HPDE6-E6E7 (cell line): ENCODE results near the gene PPP1R14B.

Experiments used
- DNase-seq: peaks from one replicate; pipeline ENCODE4 v3.0.0; 2011; ENCODE audit warnings: missing footprints; ENCODE audit errors: extremely low spot score

The PPP1R14B gene

DNA sequence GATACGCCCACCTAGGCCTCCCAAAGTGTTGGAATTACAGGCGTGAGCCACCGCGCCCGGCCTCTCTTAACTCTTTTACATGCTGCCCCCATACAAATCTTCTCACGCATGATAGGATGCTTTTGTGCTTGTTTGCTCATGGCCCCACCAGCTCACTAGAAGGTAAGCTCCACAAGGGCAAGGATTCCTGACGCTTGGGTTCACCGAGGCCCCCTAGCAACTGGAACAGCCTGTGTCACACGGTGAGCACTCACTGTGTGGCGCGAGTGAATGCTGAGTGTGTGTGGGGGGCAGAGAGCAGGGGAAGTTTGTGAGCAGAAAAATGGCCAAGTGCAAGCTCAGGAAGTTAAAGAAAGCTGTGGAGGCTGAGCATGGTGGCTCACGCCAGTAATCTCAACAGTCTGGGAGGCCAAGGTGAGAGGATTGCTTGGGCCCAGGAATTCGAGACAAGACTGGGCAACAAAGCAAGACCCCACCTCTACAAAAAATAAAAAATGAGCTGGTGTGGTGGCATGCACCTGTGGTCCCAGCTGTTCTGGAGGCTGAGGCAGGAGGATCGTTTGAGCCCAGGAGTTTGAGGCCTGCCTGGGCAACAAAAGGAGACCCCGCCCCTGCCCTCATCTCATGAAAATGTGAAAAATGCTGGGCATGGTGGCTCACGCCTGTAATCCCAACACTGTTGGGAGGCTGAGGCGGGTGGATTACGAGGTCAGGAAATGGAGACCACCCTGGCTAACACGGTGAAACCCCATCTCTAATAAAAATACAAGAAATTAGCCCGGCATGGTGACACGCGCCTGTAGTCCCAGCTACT is 35.4 kb upstream of the PPP1R14B start:
- DNase-seq: no peak

DNA sequence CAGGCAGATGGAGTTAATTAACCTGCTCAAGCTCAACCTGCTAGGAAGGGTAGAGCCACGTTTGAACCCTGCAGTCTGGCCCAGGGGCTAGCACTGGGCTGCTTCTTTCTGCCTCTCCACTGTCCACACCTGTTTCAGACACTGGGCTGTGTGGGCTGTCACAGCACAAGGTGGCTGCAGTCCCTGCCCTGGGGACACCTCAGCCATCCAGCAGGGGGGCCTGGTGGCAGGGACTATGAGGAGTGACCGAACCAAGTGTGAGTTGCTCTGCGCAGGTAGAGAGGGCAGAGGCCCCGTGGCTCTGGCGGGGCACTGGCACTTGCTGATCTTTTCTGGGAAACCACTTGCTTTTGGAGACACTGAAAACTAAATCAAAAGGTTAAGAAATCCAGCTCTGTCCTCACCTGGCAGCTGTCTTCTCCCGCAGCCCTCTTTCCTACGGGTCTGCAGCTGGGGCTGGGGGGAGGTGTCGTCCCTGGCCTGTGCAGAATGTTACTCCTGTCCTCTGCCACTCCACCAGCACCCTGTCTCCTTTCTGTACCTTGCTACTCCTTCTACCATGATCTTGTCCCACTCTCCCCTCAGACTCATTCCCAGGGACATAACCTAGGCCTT is 31.9 kb upstream of the PPP1R14B start:
- no peak for DNase-seq

DNA sequence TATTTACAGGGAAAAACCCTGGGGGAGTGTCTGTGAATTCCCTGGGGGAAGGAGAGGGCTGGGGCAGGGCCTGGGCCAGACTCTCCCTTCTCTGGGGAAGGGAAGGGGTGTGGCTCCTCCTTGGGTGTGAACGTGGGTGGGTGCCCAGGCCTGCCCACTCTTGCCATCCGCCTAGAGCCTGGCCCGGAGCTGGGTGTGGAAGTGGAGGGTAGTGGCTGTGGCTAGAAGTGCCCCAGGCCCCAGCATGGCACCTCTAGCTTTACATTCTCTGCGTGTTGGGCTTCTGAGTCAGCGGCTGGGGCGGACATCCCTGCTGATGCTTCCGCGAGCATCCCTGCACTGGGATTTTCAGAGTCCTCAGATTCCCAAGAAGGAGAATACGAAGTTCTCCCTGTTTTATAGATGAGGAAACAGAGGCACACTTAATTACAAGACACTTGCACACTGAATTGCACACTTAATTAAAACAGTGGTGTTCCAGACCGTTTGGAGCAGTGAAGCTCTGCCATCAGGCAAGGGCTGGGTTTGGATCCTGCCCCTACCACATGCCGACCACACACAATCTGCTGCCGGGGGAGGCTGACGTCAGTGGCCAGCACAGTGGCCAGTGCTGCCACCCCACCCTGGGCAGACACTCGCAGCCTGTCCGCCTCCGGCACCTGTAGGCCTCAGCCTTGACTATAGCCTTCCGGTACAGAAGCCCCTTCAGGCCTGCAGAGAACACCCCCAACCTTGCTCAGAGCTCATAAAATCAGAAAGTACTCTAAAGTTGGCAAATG is 30.1 kb upstream of the PPP1R14B start:
- DNase-seq: peak; percentile 83

DNA sequence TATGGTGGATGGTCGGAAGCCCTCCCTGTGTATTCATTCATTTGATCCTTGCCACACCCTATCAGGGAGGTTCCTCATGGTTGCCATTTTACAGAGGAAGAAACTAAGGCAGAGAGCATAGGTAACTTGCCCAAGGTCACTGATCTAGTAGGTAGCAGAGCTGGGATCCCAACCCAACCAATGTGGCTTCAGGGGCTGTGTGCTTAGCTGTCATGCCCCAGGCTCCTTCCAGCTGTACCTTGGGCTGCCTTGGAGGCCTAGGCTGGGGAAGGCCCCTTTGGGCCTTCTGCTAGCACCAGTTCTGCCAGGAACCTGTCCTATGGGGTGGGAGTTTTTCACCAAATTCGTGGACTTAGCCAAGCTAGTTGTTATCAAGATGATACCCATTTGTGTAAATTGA is 29.1 kb upstream of the PPP1R14B start:
- DNase-seq: no peak

DNA sequence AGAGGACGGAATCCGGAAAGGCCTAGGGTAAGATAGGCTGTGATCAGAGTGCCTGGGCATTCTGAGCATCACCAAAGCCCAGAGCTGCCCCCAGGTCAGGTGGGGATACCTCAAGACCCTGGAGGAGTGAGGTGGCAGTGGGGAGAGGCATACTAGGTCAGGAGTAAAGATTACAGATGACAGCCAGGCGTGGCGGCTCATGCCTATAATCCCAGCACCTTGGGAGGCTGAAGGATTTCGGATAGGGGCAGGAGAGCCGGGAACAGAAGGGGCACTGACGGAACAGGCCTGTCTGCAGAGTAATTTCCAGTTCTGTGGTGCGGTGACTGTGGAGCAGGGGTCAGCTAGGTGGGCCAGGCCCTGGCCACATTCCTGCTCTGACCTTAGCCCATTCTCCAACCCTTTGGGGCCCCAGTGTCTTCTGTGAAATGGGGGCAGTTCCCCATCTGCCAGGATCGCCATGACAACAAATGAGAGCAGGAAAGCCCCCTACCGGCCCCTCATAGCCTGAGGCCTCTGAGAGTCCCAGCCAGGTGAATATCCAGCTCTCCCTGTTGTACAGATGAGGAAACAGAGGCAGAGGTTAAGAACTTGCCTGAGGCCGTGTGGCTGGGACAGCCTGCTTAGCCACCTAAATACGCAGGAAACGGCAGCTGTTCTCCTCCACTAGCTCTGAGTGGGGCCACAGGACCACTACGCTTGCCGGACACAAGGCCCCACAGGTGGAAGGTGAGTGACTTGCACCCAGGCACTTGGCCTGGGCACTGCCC is 28.5 kb upstream of the PPP1R14B start:
- no peak for DNase-seq

DNA sequence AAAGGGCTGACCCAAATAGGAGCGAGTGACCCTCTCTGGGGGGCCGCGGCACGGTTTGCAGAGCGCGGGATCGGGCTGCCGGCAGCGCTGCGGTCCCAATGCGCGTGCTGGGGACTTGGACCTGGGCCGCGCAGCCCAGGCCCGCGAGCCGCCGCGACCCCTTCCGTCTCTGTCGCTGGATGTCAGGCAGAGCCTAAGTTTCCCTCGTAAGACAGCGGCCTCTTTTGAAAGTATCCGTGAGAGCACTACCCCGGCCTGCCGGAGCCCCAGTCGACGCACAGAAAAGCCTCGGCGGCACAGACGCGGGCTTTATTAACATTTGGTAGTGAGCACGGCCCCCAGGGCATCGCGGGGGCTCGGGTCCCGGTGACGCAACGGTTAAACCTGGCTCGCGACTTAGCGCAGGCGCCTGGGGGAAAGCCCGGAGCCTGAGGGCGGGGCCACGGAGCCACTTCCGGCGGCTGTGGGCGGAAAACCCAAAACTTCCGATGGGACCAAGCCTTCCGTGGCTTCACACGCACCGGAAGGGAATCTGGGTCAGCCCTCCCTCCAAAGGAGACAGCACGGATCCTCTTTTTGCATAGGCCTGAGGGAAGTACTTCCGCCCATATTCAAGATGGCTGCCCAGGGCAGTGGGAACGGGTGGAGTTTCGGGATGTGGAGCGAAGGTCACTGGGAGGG is 22.9 kb upstream of the PPP1R14B start:
- DNase-seq: peak; percentile 87

DNA sequence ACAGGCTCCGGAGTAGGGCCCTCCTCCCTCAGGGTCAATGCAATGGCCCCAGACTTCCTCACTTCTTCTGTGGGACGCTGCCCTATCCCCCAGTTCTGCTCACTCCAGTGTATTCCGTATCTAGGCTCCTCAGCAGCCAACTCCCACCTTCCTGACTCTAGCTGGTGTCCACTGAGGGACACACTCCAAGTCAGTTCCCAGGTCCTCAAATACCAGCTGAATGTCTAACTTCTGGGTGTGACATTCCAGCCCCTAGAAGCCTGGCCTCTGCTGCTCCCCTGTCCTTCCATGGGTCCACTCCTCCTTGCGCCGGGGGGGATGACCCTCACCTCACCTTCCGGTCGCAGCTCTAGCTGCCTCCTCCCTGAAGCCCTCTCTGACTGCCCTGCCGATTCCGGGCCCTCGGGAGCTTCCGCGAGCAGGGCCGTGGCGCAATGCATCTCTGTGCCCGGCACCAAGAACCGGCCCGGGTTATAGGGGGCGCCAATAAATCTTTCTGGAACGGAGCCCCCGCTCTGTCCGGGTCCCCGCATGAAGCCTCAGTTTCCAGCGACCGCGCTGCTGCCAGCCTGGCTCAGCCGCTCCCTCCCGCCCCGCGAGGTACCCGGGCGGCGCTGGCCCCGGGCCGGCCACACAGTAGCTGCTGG is 22.3 kb upstream of the PPP1R14B start:
- no peak for DNase-seq

DNA sequence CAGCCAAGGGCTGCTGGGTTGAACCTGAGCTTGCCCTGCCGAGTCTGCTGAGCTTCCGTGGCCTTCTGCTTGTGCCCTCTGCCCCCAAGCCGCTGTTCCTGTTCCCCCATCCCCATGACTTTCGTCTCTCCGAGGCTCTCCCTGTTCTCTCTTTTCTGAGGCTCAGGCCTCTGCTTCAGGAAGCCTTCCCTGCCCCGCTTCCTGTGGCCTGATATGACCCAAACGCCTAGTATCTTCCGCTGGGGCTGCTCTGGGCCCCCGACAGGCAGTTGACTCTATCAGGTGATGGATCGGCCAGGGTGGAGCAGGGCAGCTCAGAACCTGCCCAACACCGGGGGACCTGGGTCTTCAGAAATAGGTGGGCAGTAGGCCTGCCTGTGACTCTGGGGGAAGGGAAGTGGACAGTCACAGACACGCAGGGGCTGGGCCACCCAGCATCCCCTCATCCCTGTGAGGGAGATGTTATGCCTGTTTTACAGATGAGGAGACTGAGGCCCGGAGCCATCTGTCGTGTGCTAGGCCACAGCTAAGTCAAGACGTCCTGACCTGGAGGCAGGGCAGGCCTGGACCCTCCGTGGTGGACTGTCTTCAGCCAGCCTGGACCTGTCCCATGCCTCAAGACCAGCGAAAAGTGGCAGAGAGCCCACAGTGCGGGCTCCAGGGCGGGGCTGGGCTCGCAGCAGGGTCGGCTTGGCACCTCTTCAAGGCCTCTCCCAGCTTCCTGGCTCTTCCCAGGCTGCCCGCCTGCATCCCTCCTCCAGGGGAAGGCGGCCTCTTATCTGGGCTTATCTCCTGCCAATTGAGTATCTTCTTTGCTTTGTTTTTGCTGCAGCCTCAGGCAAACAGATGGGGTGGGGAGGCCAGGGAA is 21.5 kb upstream of the PPP1R14B start:
- DNase-seq: no peak

DNA sequence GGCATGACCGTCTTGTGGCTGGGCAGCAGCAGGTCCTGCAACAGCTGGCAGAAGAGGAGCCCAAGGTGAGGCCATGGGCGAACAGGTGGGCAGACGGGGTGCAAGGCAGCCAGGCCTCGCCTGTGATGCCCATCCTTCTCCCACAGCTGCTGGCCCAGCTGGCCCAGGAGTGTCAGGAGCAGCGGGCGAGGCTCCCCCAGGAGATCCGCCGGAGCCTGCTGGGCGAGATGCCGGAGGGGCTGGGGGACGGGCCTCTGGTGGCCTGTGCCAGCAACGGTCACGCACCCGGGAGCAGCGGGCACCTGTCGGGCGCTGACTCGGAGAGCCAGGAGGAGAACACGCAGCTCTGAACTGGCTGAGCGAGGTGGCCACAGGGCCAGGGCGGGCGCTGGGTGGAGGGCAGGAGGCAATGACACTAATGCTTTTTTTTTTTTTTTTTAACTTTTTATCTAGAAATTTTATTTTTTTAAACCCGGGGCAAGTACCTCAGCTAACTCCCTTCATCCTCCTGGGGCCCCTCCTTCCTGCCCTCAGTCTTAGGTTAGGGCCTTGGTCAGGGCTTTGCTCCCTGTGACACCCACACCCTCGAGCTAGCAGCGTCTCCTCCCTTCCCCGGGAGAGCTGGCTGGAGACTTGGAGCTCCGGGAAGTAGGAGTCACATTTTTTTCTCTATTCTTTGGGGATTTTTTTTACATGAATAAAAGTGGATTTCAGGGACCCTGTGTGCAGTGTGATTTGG is 20.6 kb upstream of the PPP1R14B start:
- DNase-seq: no peak

DNA sequence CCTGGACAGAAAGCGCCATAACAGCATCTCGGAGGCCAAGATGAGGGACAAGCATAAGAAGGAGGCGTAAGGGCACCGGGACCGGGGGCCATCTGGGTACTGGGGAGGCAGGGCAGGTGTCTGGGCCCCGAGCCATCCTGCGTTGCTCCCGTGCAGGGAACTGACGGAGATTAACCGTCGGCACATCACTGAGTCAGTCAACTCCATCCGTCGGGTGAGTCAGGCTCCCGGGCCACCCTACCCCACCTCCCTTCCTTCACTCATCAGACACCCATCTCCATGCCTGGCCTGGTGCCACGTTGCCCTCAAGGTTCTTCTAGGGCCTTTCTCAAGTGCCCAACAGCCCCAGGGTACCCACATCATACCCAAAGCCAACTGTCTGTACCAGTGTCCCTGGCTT is 19.6 kb upstream of the PPP1R14B start:
- DNase-seq: no peak

DNA sequence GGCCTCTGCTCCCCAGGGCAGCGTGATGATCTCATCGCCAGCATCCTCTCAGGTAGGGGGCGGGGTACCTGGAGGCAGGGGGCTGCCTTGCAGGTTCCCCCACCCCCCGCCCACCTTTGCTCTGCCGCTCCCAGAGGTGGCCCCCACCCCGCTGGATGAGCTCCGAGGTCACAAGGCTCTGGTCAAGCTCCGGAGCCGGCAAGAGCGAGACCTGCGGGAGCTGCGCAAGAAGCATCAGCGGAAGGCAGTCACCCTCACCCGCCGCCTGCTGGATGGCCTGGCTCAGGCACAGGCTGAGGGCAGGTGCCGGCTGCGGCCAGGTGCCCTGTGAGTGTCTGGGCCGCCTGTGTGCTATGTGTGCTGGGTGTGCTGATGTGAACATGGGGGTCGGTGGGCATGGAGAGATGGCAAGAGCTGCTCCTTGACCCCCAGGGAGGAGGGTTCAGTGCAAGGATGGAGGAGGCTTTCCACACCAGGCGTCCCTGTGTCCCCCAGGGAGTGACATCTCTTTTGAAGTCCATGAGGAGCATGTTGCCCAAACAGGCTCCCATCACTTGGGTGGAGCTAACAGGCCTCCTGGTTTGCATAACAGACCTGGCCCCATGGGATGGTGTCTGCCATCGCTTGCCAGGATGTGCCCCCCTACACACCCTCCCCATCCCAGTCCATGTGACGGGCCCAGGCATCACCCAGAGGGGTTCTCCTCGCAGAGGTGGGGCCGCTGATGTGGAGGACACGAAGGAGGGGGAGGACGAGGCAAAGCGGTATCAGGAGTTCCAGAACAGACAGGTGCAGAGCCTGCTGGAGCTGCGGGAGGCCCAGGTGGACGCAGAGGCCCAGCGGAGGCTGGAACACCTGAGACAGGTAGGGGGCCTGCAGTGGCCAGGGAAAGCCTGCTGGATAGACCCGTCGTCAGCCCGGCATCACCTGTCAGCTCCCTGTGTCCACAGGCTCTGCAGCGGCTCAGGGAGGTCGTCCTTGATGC is 18.7 kb upstream of the PPP1R14B start:
- no peak for DNase-seq

DNA sequence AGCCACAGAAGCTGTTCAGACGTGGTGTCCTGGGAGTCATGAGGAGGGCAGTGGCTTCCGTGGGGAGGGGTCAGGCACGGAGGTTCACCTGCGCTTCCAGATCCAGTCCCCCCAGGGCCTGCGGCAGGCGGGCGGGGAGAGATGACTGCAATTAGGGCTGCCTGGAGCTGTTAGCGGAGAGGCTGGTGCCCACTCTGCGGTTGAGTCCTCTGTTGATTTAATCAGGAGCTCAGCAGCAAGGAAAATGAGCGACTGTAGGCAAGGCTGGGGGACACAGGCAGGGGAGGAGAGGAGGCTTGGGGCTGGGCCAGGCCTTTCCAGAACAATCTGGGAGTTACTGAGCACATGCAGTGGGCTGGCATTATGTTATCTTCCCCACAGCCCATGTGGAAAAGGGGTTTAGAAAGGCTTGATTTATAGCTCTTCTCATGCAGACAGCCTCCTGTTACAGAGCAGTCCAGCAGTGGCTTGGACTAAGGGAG is 17.7 kb upstream of the PPP1R14B start:
- DNase-seq: no peak

DNA sequence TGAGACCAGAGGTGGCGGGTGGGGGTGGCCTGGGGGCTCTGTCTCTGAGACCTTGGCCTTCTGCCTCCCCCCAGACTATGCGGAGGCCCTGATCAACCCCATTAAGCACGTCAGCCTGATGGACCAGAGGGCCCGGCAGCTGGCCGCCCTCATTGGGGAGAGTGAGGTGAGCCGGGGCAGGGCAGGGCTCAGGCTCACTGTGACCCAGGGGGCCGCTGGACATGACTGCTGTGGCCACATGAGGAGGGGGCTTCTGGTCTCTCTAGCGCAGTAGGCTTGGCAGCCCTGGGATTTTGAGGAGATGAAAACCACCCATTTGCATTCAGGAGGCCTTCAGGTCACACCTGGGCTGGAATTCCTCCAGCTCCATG is 17.2 kb upstream of the PPP1R14B start:
- no peak for DNase-seq

DNA sequence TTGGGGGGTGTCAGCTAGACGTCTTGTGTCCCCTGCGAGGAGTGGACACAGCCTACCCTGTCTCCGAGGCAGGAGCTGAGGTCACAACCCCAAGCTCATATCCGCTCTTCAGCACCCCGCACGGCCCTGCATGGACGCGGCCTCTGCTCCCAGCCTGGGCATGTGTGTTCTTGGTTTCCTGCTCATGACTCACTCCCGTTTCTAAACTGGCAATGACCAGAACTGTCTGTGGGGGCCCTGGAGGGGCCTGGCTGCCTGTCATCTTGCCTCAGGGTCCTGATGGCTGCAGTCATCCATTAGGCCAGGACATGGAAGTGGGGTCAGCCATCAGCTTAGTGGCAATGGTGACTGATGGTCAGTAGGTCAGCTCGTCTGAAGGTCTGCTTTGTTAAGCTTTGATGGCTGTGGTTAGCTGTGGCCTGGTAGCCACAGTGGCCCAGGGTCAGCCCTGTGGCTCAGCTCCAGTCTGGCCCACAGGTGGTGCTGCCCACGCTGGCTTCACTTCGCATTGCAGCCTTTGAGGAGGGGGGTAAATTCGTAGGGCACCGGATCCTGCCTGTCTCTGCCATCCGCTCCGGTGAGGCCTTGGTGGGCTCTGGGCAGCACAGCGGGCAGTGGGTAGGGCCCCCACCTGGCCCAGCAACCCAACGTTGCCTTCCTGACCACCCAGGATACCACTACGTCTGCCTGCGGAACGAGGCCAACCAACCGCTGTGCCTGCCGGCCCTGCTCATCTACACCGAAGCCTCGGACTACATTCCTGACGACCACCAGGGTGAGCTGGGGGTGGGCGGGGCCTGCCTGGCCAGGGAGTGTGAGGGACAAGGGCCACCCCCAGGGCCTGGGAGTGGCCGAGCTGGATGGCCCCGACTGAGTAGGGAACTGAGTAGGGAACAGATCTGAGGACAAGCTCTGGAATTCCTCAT is 16.5 kb upstream of the PPP1R14B start:
- no peak for DNase-seq

DNA sequence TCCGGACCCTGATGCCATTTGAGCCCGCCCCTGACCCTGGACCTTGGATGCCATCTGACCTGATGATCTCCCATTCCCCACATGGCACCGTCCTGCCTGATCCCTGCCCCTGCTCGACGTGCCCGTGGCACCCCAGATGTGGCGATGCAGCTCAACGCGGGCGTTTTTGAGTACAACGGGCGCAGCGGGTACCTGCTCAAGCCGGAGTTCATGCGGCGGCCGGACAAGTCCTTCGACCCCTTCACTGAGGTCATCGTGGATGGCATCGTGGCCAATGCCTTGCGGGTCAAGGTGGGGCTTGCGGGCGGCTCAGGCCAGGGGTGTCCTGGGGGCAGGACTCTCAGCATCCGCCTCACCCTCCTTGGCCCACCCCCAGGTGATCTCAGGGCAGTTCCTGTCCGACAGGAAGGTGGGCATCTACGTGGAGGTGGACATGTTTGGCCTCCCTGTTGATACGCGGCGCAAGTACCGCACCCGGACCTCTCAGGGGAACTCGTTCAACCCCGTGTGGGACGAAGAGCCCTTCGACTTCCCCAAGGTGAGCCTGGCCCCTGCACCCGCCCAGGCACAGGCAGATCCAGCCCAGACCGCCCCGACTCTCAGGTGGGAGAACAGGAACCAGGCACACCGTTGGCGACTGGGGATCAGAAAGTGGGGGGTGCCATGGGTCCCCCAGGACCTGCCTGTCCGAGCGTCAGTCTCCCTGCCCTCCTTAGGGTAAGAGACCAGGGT is 15.7 kb upstream of the PPP1R14B start:
- DNase-seq: no peak

DNA sequence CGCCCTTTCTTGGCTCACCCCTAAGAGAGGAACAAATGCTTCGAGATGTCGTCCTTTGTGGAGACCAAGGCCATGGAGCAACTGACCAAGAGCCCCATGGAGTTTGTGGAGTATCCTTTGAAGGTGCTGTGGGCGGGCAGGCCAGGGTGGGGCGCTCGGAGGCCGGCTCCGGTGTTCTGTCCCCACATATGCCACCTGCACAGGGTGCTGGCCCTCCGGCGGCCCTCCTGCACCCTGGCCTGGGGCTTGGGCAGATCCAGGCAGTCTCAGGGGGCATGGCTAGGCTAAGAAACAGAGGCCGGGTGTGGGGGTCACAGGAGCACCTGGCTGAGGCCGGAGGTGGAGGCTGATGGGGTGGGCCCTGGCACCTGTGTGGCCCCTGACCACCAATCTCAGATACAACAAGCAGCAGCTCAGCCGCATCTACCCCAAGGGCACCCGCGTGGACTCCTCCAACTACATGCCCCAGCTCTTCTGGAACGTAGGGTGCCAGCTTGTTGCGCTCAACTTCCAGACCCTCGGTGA is 14.9 kb upstream of the PPP1R14B start:
- no peak for DNase-seq
